Activated naive CD8-positive, alpha-beta T cell treated with anti-CD3 and anti-CD28 coated beads, Interleukin-2, amount 10 ng/mL, durations not matched to agents 7 days and 5 days (primary cell): ENCODE measurements around the gene TNIP1. TPM values are rescaled to one million over a fixed set of nuclear protein-coding genes. Genes with fewer than 3 reads are reported as not detected.

Experiments used
- ATAC-seq: fragments of 150-1000 bp; cut with Tn5 transposase; one replicate; pipeline ENCODE4 v1.10.0; 2021; ENCODE audit warnings: low read depth, moderate library complexity
- POLR2A ChIA-PET: fragments of 350-600 bp; sonication (Branson Sonifier 250); formaldehyde crosslinking; loops from one replicate; lab custom pipeline; 2021; ENCODE audit warnings: antibody characterized with exemption; lab: Charles Lee
- DNase-seq: peaks from one replicate; pipeline ENCODE4 v3.0.0; 2021
- H3K27ac Mint-ChIP-seq: one replicate; pipeline ENCODE4 v1.8.0; 2022; ENCODE audit warnings: mild to moderate bottlenecking, mixed read lengths
- H3K27me3 Mint-ChIP-seq: one replicate; pipeline ENCODE4 v1.8.0; 2022; ENCODE audit warnings: mild to moderate bottlenecking, moderate library complexity, mixed read lengths
- H3K36me3 Mint-ChIP-seq: one replicate; pipeline ENCODE4 v1.8.0; 2021; ENCODE audit warnings: mild to moderate bottlenecking, mixed read lengths
- H3K4me1 Mint-ChIP-seq: one replicate; pipeline ENCODE4 v1.8.0; 2021; ENCODE audit warnings: mixed read lengths
- H3K4me3 Mint-ChIP-seq: one replicate; pipeline ENCODE4 v1.8.0; 2022; ENCODE audit warnings: mild to moderate bottlenecking, moderate library complexity, mixed read lengths
- H3K9me3 Mint-ChIP-seq: one replicate; pipeline ENCODE4 v1.8.0; 2021; ENCODE audit warnings: mixed read lengths
- total RNA-seq, 2 experiments: library from RNA; stranded (reverse); gene quantifications; one replicate each; pipeline ENCODE4 v1.2.3, GENCODE V29; 2021

The TNIP1 gene
- total RNA-seq, 2 experiments from 2014 or later, result 172 to 176 TPM

DNA sequence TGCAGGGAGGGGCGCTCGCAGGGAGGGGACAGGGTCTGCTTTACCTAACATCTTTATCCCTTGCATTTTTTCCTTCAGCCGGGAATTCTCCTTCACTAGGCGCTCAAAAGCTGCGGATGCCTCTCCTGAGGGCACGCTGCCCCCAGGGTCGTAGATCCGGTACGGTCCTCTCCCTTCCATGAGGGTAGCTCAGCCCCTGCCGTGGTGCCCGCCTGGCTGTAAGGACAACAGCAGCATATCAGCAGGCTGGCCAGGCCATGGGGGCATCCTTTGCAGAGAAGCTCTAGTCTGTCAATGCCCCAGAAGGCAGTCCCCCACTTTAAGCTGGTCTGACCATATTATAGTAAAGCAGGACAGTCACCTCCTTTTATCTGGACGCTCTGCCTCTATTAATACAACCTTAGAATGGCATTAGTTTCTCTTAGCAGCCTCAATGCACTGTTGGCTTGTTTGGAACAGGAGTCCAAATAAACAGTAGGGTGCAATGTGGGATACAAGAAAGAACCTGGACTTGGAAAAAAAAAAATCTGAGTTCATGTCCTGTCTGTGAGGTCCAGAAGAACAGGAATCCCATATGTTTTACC lies 15.8 kb downstream of the TNIP1 start:
- Mint-ChIP-seq H3K9me3 (no peaks in the 10 kb centered on the region), H3K4me3 (no peak overlapping the region), H3K27ac (no peak overlapping the region), H3K36me3 (peaks cover 31% of the 10 kb centered on the region), H3K4me1 (peaks cover 45% of the 10 kb centered on the region), H3K27me3 (no peaks in the 10 kb centered on the region)
- POLR2A ChIA-PET, result interaction anchor here (0.9 kb wide), 1 partner anchor 29 kb away, joined by 3 read pairs; no protein-coding TSS in a partner anchor
- no peak for ATAC-seq
- no peak for DNase-seq

DNA sequence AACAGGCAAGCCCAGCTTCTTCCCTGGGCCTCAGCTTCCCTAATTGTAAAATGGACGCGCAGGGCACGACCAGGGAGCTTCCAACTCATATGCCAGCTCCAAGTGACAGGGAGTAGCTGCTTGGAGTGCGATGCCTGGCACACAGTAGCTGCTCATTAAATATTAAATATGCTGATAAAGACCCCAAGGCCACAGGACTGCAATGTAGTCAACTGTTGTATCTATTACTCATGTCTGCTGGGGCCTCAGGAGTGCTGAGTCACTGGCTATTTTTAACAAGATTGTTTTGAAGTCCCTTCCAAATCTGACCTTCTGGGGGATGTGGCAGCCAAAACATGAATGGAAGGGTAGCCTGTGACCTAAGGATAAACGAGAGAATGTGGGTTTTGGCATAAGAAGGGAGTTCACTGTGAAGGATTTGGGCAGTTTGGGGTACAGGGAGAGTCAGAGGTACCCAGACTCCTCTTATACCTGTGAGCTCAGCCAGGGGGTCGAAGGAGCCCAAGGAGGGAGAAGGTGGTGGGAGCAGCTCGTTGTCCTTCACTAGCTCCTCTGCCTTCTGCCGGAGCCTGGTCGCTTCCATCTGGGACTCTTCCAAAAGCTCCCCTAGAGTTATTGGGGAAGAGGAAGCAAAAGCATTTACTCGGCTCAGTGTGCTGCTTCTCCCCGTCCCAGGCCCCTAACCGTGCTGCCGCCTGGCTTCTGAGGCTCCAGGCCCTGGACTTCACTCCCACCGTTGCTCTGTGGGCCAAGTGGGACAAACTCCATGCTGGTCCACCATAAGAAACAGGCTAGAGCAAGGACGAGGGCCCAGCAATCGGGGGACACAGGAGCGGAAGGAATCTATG lies 17.5 kb downstream of the TNIP1 start:
- Mint-ChIP-seq H3K4me1 (peaks cover 40% of the 10 kb centered on the region), H3K9me3 (no peaks in the 10 kb centered on the region), H3K27ac (peak overlapping the region; percentile 30), H3K36me3 (peaks cover 28% of the 10 kb centered on the region), H3K27me3 (no peaks in the 10 kb centered on the region), H3K4me3 (no peak overlapping the region)
- POLR2A ChIA-PET, result interaction anchor here (0.6 kb wide), 1 partner anchor 87 kb away, joined by 4 read pairs; no protein-coding TSS in a partner anchor
- DNase-seq (no peak), ATAC-seq (no peak)

GRCh38 chr5:151062405-151063141 lies 18.3 kb downstream of the TNIP1 start:
- Mint-ChIP-seq H3K27ac (no peak overlapping the region), H3K4me1 (peaks cover 33% of the 10 kb centered on the region), H3K4me3 (no peak overlapping the region), H3K9me3 (no peaks in the 10 kb centered on the region), H3K36me3 (peaks cover 22% of the 10 kb centered on the region), H3K27me3 (no peaks in the 10 kb centered on the region)
- POLR2A ChIA-PET, result no interaction called here
- DNase-seq (no peak), ATAC-seq (no peak)

DNA sequence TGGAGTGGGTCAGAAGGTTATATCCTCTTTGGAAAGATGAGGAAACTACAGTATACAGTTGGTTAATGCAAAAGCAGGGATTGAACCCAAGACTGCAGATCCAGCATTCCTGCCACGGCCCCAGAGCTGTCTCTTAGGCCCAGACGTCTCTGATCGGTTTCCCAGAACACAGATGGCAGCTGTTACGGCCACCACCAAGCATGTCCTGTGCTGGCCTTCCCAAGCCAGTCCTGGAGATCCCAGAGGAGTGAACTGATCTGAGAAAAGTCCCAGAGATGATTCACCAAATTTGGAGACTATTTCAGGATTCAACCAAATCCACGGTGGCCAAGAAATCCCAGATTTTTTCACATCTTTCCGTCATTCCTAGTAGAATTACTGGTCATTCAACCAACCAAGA lies 20.1 kb downstream of the TNIP1 start:
- Mint-ChIP-seq H3K9me3 (no peaks in the 10 kb centered on the region), H3K4me1 (peaks cover 27% of the 10 kb centered on the region), H3K27me3 (no peaks in the 10 kb centered on the region), H3K4me3 (no peak overlapping the region), H3K36me3 (peaks cover 28% of the 10 kb centered on the region), H3K27ac (peak overlapping the region; percentile 34)
- POLR2A ChIA-PET, result no interaction called here
- DNase-seq (no peak), ATAC-seq (no peak)

- POLR2A ChIA-PET, result no interaction called here
- ATAC-seq (no peak), DNase-seq (no peak)
- H3K4me1 Mint-ChIP-seq, result peaks cover 24% of the 10 kb centered on the region
- no peaks in the 10 kb centered on the region for H3K27me3 Mint-ChIP-seq
- no peaks in the 10 kb centered on the region for H3K9me3 Mint-ChIP-seq
- H3K4me3 Mint-ChIP-seq, result peak overlapping the region; percentile 64
- peak overlapping the region; percentile 87 for H3K27ac Mint-ChIP-seq
- H3K36me3 Mint-ChIP-seq, result peaks cover 32% of the 10 kb centered on the region
These were observed 21.8 kb downstream of the TNIP1 start for GRCh38 chr5:151058891-151059489.

- POLR2A ChIA-PET, result no interaction called here
- DNase-seq (no peak), ATAC-seq (no peak)
- Mint-ChIP-seq H3K9me3 (no peaks in the 10 kb centered on the region), H3K4me3 (no peak overlapping the region), H3K36me3 (peaks cover 30% of the 10 kb centered on the region), H3K27ac (no peak overlapping the region), H3K4me1 (peaks cover 25% of the 10 kb centered on the region), H3K27me3 (no peaks in the 10 kb centered on the region)
These were observed 22.5 kb downstream of the TNIP1 start for GRCh38 chr5:151058301-151058700.

- ATAC-seq, result no peak
- Mint-ChIP-seq H3K9me3 (no peaks in the 10 kb centered on the region), H3K27ac (no peak overlapping the region)
These were observed 24.2 kb downstream of the TNIP1 start for GRCh38 chr5:151056379-151057325.

DNA sequence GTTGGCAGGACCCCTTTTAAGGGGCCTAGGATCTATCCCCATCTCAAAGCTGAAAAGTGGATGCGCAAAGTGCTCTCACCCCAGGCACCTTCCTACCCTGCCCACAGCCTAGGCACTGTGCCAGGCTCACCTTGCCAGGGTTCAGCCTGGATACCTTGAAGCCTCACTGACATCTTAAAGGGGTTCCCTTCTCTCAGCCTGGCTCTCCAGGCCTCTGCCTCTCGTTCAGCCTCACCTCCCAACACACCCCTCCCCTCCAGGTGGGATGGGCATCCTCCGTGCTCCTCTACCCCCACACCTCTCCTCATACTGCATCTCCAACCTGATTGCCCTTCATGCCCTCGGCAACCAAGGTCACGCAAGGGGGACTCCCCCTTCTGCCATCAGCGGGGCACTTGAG lies 25.5 kb downstream of the TNIP1 start:
- no peak overlapping the region for H3K27ac Mint-ChIP-seq
- ATAC-seq, result no peak
- H3K9me3 Mint-ChIP-seq, result no peaks in the 10 kb centered on the region
- no peak for DNase-seq
- H3K4me1 Mint-ChIP-seq, result peaks cover 31% of the 10 kb centered on the region
- H3K4me3 Mint-ChIP-seq, result no peak overlapping the region
- no peaks in the 10 kb centered on the region for H3K27me3 Mint-ChIP-seq
- POLR2A ChIA-PET, result no interaction called here
- H3K36me3 Mint-ChIP-seq, result peaks cover 19% of the 10 kb centered on the region

More at GRCh38 chr5:151056379-151057325, 24.2 kb downstream of the TNIP1 start:
- Mint-ChIP-seq H3K27me3 (no peaks in the 10 kb centered on the region), H3K4me1 (peaks cover 35% of the 10 kb centered on the region), H3K4me3 (no peak overlapping the region), H3K36me3 (peaks cover 26% of the 10 kb centered on the region)
- no peak for DNase-seq
- POLR2A ChIA-PET, result no interaction called here

GRCh38 chr5:151054709-151055108 lies 26.1 kb downstream of the TNIP1 start:
- DNase-seq (no peak), ATAC-seq (no peak)
- peaks cover 19% of the 10 kb centered on the region for H3K36me3 Mint-ChIP-seq
- H3K27ac Mint-ChIP-seq, result no peak overlapping the region
- H3K4me1 Mint-ChIP-seq, result peaks cover 25% of the 10 kb centered on the region
- H3K9me3 Mint-ChIP-seq, result no peaks in the 10 kb centered on the region
- H3K4me3 Mint-ChIP-seq, result no peak overlapping the region
- POLR2A ChIA-PET, result no interaction called here
- H3K27me3 Mint-ChIP-seq, result no peaks in the 10 kb centered on the region

DNA sequence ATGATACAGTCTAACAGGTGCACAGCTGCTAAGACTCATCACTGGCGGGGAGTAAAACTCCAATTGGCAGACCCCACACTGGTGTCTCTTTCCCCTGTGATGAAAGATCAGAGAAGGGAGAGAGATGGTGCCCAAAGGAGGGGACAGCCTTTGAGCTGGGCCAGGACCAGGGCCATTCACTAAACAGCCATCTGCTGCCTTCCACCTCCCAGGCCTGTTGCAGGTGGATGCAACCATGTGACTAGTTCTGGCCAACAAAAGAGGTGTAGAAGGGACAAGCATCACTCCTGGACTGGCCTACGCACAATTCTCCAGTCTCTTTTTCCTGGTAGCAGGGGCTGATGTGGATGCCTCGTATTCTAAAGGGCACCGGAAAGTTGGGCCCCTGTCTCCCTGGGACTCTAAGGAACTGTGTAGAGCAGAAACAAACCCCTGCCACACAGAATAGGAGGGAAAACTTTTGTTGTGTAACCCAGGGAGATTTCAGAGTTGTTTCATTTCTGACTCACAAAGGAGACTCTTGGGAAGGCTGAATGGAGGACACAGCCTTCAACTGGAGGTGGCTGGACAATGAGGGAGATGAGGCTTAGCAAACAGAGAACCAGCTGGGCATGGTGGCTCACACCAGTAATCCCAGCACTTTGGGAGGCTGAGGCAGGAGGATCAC lies 26.9 kb downstream of the TNIP1 start:
- H3K36me3 Mint-ChIP-seq, result peaks cover 23% of the 10 kb centered on the region
- no peak overlapping the region for H3K4me3 Mint-ChIP-seq
- peaks cover 19% of the 10 kb centered on the region for H3K4me1 Mint-ChIP-seq
- no peaks in the 10 kb centered on the region for H3K27me3 Mint-ChIP-seq
- ATAC-seq, result no peak
- POLR2A ChIA-PET, result interaction anchor here (1.0 kb wide), 1 partner anchor 61 kb away, joined by 4 read pairs; no protein-coding TSS in a partner anchor
- no peak for DNase-seq
- no peaks in the 10 kb centered on the region for H3K9me3 Mint-ChIP-seq
- peak overlapping the region; percentile 33 for H3K27ac Mint-ChIP-seq

GRCh38 chr5:151052836-151053235 lies 28.0 kb downstream of the TNIP1 start:
- no peaks in the 10 kb centered on the region for H3K27me3 Mint-ChIP-seq
- peak overlapping the region; percentile 33 for H3K27ac Mint-ChIP-seq
- ATAC-seq, result no peak
- POLR2A ChIA-PET, result interaction anchor here (0.5 kb wide), 1 partner anchor 72 kb away, joined by 5 read pairs; no protein-coding TSS in a partner anchor
- H3K4me3 Mint-ChIP-seq, result no peak overlapping the region
- no peaks in the 10 kb centered on the region for H3K9me3 Mint-ChIP-seq
- peaks cover 18% of the 10 kb centered on the region for H3K4me1 Mint-ChIP-seq
- H3K36me3 Mint-ChIP-seq, result peaks cover 26% of the 10 kb centered on the region
- no peak for DNase-seq
